Stomach smooth muscle (tissue), 2 donors: ENCODE results near the gene PREX1.

ENCODE experiments used
- H3K27ac ChIP-seq: one replicate; pipeline ENCODE4 v1.7.0; 2013; ENCODE audit warnings: mild to moderate bottlenecking, low read length, inconsistent platforms
- H3K27me3 ChIP-seq, 2 donors: one replicate each; pipeline ENCODE4 v1.7.0; 2013; ENCODE audit warnings: low read length in 2 of 2; ENCODE audit not compliant: insufficient read depth in 2 of 2, control insufficient read depth in 1 of 2
- H3K36me3 ChIP-seq, 2 donors: one replicate each; pipeline ENCODE4 v1.7.0; 2013; ENCODE audit warnings: low read length in 2 of 2; ENCODE audit not compliant: control insufficient read depth in 2 of 2, insufficient read depth in 2 of 2
- H3K4me1 ChIP-seq: one replicate; pipeline ENCODE4 v1.7.0; 2013; ENCODE audit warnings: low read length; ENCODE audit not compliant: control insufficient read depth, insufficient read depth
- H3K4me3 ChIP-seq, 2 donors: one replicate each; pipeline ENCODE4 v1.7.0; 2013; ENCODE audit warnings: low read length in 2 of 2
- H3K9ac ChIP-seq, 2 donors: one replicate each; pipeline ENCODE4 v1.7.0; 2013; ENCODE audit warnings: low read length in 2 of 2, mild to moderate bottlenecking in 1 of 2
- H3K9me3 ChIP-seq, 2 donors: one replicate each; pipeline ENCODE4 v1.7.0; 2013; ENCODE audit warnings: low read length in 2 of 2; ENCODE audit not compliant: control insufficient read depth in 2 of 2
- donor health status: healthy.
- donor health status: Pancreatic carcinoma.

PREX1 gene

GRCh38 chr20:48676795-48677460 lies 150.9 kb downstream of the PREX1 start:
- no peak overlapping the region for H3K4me3 ChIP-seq
- no peaks in the 10 kb centered on the region for H3K9me3 ChIP-seq
- H3K4me1 ChIP-seq = peaks cover 2% of the 10 kb centered on the region
- peaks cover 0 to 3% of the 10 kb centered on the region in 2 donors for H3K27me3 ChIP-seq
- peaks cover 2% of the 10 kb centered on the region in 2 donors for H3K36me3 ChIP-seq
- H3K27ac ChIP-seq = no peak overlapping the region
- H3K9ac ChIP-seq = no peak overlapping the region

- Histone ChIP-seq H3K9ac (no peak overlapping the region), H3K36me3 (peaks cover 2% of the 10 kb centered on the region in 2 donors), H3K27me3 (peaks cover 0 to 3% of the 10 kb centered on the region in 2 donors)
Observed at GRCh38 chr20:48676125-48676524, 151.7 kb downstream of the PREX1 start.

GRCh38 chr20:48674461-48674860 lies 153.3 kb downstream of the PREX1 start:
- Histone ChIP-seq H3K36me3 (peaks cover 2% of the 10 kb centered on the region in 2 donors), H3K4me1 (no peaks in the 10 kb centered on the region), H3K27ac (no peak overlapping the region), H3K9ac (no peak overlapping the region), H3K9me3 (peaks cover 0 to 6% of the 10 kb centered on the region in 2 donors), H3K27me3 (peaks cover 0 to 4% of the 10 kb centered on the region in 2 donors), H3K4me3 (no peak overlapping the region)

More at GRCh38 chr20:48676125-48676524, 151.7 kb downstream of the PREX1 start:
- H3K4me3 ChIP-seq = no peak overlapping the region
- no peak overlapping the region for H3K27ac ChIP-seq
- H3K4me1 ChIP-seq = no peaks in the 10 kb centered on the region
- peaks cover 0 to 4% of the 10 kb centered on the region in 2 donors for H3K9me3 ChIP-seq

GRCh38 chr20:48673507-48673906 lies 154.3 kb downstream of the PREX1 start:
- no peak overlapping the region for H3K27ac ChIP-seq
- H3K4me1 ChIP-seq = no peaks in the 10 kb centered on the region
- no peak overlapping the region for H3K9ac ChIP-seq
- H3K4me3 ChIP-seq = no peak overlapping the region
- H3K27me3 ChIP-seq = peaks cover 0 to 4% of the 10 kb centered on the region in 2 donors
- H3K36me3 ChIP-seq = peaks cover 0 to 2% of the 10 kb centered on the region in 2 donors
- H3K9me3 ChIP-seq = peaks cover 0 to 6% of the 10 kb centered on the region in 2 donors

GRCh38 chr20:48672324-48672723 lies 155.5 kb downstream of the PREX1 start:
- H3K27me3 ChIP-seq = peaks cover 0 to 4% of the 10 kb centered on the region in 2 donors
- no peak overlapping the region for H3K9ac ChIP-seq
- H3K36me3 ChIP-seq = peaks cover 0 to 2% of the 10 kb centered on the region in 2 donors
- no peak overlapping the region for H3K27ac ChIP-seq
- no peaks in the 10 kb centered on the region for H3K4me1 ChIP-seq
- H3K9me3 ChIP-seq = peaks cover 0 to 6% of the 10 kb centered on the region in 2 donors
- no peak overlapping the region for H3K4me3 ChIP-seq

GRCh38 chr20:48671141-48671540 lies 156.7 kb downstream of the PREX1 start:
- Histone ChIP-seq H3K4me1 (no peaks in the 10 kb centered on the region), H3K9me3 (peaks cover 0 to 6% of the 10 kb centered on the region in 2 donors), H3K27me3 (peaks cover 0 to 4% of the 10 kb centered on the region in 2 donors), H3K4me3 (no peak overlapping the region), H3K9ac (no peak overlapping the region), H3K36me3 (peaks cover 0 to 2% of the 10 kb centered on the region in 2 donors), H3K27ac (no peak overlapping the region)

GRCh38 chr20:48669946-48670605 lies 157.7 kb downstream of the PREX1 start:
- H3K27me3 ChIP-seq = peaks cover 0 to 4% of the 10 kb centered on the region in 2 donors
- peaks cover 0 to 6% of the 10 kb centered on the region in 2 donors for H3K9me3 ChIP-seq
- H3K4me3 ChIP-seq = no peak overlapping the region
- no peaks in the 10 kb centered on the region for H3K36me3 ChIP-seq
- no peaks in the 10 kb centered on the region for H3K4me1 ChIP-seq
- H3K27ac ChIP-seq = no peak overlapping the region
- H3K9ac ChIP-seq = no peak overlapping the region

- Histone ChIP-seq H3K27me3 (peaks cover 0 to 4% of the 10 kb centered on the region in 2 donors), H3K27ac (no peak overlapping the region), H3K36me3 (no peaks in the 10 kb centered on the region), H3K9me3 (peaks cover 0 to 6% of the 10 kb centered on the region in 2 donors), H3K4me1 (no peaks in the 10 kb centered on the region), H3K4me3 (no peak overlapping the region), H3K9ac (no peak overlapping the region)
Observed at GRCh38 chr20:48668451-48668946, 159.3 kb downstream of the PREX1 start.

GRCh38 chr20:48667889-48668413 lies 159.8 kb downstream of the PREX1 start:
- Histone ChIP-seq H3K27me3 (peaks cover 0 to 4% of the 10 kb centered on the region in 2 donors), H3K4me1 (no peaks in the 10 kb centered on the region), H3K4me3 (no peak overlapping the region), H3K9me3 (peaks cover 0 to 6% of the 10 kb centered on the region in 2 donors), H3K27ac (no peak overlapping the region), H3K36me3 (no peaks in the 10 kb centered on the region), H3K9ac (no peak overlapping the region)

GRCh38 chr20:48667481-48667880 lies 160.3 kb downstream of the PREX1 start:
- H3K4me3 ChIP-seq = no peak overlapping the region
- no peaks in the 10 kb centered on the region for H3K36me3 ChIP-seq
- no peak overlapping the region for H3K27ac ChIP-seq
- no peaks in the 10 kb centered on the region for H3K4me1 ChIP-seq
- no peak overlapping the region for H3K9ac ChIP-seq
- H3K27me3 ChIP-seq = peaks cover 0 to 4% of the 10 kb centered on the region in 2 donors
- peaks cover 0 to 6% of the 10 kb centered on the region in 2 donors for H3K9me3 ChIP-seq
